Measurements from ENCODE around the gene PRUNE2. TPM values are rescaled to one million over a fixed set of nuclear protein-coding genes. Genes with fewer than 3 reads are reported as not detected.

The PRUNE2 gene
- total RNA-seq, 1 donor = 14.7 TPM

- H3K4me3 ChIP-seq (ENCODE audit: low read depth, low read length) = no peak overlapping the region
- TF ChIP-seq CTCF (IDR thresholded peaks at IDR 0.05; ENCODE audit: insufficient read depth, low read length) = no peak
- no peak for DNase-seq (ENCODE audit: low read depth)
Measured at GRCh38 chr9:76856016-76856415, 49.9 kb downstream of the PRUNE2 start.

GRCh38 chr9:76855015-76855414 is 50.9 kb downstream of the PRUNE2 start:
- DNase-seq (ENCODE audit: low read depth) = no peak
- H3K4me3 ChIP-seq (ENCODE audit: low read depth, low read length) = no peak overlapping the region
- TF ChIP-seq CTCF (IDR thresholded peaks at IDR 0.05; ENCODE audit: insufficient read depth, low read length) = no peak

GRCh38 chr9:76852026-76852425 is 53.9 kb downstream of the PRUNE2 start:
- no peak overlapping the region for H3K4me3 ChIP-seq (ENCODE audit: low read depth, low read length)
- no peak for DNase-seq (ENCODE audit: low read depth)
- TF ChIP-seq CTCF (IDR thresholded peaks at IDR 0.05; ENCODE audit: insufficient read depth, low read length) = no peak

GRCh38 chr9:76846297-76846696 is 59.6 kb downstream of the PRUNE2 start:
- no peak for TF ChIP-seq CTCF (IDR thresholded peaks at IDR 0.05; ENCODE audit: insufficient read depth, low read length)
- H3K4me3 ChIP-seq (ENCODE audit: low read depth, low read length) = no peak overlapping the region
- no peak for DNase-seq (ENCODE audit: low read depth)

GRCh38 chr9:76845254-76845653 is 60.7 kb downstream of the PRUNE2 start:
- DNase-seq (ENCODE audit: low read depth) = no peak
- TF ChIP-seq CTCF (IDR thresholded peaks at IDR 0.05; ENCODE audit: insufficient read depth, low read length) = no peak
- no peak overlapping the region for H3K4me3 ChIP-seq (ENCODE audit: low read depth, low read length)

- DNase-seq (ENCODE audit: low read depth) = peak; percentile 95
- TF ChIP-seq CTCF (IDR thresholded peaks at IDR 0.05; ENCODE audit: insufficient read depth, low read length) = no peak
- H3K4me3 ChIP-seq (ENCODE audit: low read depth, low read length) = peak overlapping the region; percentile 9
Measured at GRCh38 chr9:76835571-76836283, 70.2 kb downstream of the PRUNE2 start.

- peak; percentile 49 for DNase-seq (ENCODE audit: low read depth)
- TF ChIP-seq CTCF (IDR thresholded peaks at IDR 0.05; ENCODE audit: insufficient read depth, low read length) = no peak
- H3K4me3 ChIP-seq (ENCODE audit: low read depth, low read length) = no peak overlapping the region
Measured at GRCh38 chr9:76828447-76828846, 77.5 kb downstream of the PRUNE2 start.

All from fibroblast of the aortic adventitia (primary cell).